Endometrial microvascular endothelial cells (primary cell): ENCODE measurements around the gene NKD1. TPM values are rescaled to one million over a fixed set of nuclear protein-coding genes. Genes with fewer than 3 reads are reported as not detected.

Experiments
- in situ Hi-C: cut with HindIII; loops from 2 replicates; pipeline ENCODE4 v1.10.0; 2017; ENCODE audit warnings: low sequenced_read_pairs, low pct_unique_long_range_greater_than_20kb; ENCODE audit errors: inconsistent ontology term
- total RNA-seq: library from RNA; depleted of rRNA; stranded (reverse); fragments of >200 nt; gene quantifications from one replicate; pipeline ENCODE4 v1.2.3, GENCODE V29; 2015; ENCODE audit errors: inconsistent ontology term

Gene NKD1
- total RNA-seq, 1 donor from 2014 or later: under 0.01 TPM

DNA sequence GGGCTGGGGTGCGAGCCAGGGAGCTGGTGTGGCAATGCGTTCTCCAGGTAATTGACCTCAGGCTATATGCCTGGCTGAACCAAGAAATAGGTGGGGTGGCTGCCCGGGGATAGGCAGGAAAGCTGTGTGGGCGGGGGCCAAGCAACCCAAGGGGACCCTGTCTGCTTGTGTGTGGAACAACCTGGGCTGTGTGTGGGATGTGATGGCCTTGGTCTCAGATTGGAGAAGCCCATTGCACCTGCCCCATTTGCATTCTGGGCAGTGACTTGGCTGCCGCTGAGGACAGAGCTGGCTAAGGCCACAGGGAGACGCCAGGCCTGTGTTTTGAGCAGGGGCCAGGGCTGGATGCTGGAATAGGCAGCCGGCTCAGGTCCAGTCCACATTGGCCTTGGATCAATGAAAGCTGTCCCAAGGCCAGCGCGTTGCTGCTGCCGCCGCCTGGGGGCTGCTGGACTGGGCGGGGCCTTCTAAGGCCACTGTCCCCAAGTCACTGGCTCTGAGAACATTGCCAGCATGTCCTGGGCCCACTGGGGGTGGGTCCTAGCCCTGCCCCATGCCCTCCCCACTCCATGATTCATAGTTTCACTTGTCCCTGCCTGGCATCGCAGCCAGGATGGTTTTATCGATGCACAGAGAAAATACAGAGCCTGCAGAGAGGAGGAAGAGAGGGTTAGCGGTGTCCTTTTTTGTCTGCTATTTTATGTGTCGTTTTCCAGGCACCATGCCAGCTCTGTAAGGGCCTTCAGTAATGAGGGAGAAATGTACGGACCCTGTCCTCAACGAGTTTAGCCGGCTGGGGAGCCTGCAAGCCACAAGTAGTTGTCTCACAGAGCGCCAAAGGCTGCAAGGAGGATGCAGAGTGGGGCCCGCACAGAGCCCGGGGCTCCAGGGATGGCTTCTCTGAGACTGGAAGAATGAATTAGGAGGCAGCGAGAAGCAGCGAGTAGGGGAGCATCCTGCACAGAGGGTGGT, 43.9 kb downstream of the NKD1 start:
- in situ Hi-C loops: no loop called here

DNA sequence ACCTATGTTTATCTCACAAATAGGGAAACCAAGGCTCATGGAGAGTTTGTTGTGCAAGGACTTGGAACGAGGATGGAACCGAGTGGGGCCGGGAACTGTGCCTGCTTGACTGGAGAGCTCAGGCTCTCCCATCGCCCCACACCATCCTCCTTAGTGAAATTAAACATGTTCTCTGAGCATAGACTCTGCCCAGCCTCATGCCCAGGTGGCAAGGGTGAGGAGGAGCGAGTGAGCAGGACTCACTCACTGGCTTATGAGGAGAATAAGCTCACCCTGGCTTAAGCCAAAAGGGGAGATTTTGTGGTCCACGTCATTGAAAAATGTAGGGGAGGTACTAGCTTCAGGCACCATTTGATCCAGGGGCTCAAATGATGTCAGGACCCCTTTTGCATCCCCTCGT, 44.8 kb downstream of the NKD1 start:
- in situ Hi-C loops: no loop called here

DNA sequence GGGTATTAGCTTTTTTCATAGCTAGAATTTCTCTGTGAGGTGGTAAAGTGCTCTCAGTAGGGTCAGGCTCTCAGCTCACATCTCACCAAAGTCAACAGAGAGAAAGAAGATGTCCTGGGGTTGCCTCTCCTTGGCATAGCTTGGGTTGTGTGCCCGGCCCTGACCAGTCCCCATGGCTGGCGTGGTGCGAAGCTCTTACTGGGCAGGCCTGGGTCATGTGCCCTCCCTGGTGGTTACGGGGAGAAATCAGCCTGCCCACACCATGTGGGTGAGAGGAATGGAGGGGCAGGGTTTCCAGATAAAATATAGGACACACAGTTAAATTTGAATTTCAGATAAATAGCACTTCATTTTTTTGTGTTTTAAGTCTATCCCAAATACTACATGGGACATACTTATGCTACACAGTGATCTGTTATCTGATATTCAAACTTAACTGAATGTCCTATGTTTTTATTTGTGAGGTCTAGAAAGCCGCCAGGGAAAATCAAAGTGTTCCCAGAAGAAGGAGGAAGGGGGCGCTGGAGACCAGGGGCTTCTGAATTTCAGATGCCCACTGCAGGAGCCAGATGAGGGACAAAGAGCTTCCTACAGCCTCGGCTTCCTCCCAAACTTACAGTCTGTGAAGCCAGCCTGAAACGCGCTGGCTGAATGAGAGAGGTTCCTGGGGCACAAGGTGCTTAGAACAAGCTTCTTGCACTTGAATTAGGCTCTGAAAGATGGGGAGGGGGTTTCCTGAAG, 45.4 kb downstream of the NKD1 start:
- in situ Hi-C loops: no loop called here

DNA sequence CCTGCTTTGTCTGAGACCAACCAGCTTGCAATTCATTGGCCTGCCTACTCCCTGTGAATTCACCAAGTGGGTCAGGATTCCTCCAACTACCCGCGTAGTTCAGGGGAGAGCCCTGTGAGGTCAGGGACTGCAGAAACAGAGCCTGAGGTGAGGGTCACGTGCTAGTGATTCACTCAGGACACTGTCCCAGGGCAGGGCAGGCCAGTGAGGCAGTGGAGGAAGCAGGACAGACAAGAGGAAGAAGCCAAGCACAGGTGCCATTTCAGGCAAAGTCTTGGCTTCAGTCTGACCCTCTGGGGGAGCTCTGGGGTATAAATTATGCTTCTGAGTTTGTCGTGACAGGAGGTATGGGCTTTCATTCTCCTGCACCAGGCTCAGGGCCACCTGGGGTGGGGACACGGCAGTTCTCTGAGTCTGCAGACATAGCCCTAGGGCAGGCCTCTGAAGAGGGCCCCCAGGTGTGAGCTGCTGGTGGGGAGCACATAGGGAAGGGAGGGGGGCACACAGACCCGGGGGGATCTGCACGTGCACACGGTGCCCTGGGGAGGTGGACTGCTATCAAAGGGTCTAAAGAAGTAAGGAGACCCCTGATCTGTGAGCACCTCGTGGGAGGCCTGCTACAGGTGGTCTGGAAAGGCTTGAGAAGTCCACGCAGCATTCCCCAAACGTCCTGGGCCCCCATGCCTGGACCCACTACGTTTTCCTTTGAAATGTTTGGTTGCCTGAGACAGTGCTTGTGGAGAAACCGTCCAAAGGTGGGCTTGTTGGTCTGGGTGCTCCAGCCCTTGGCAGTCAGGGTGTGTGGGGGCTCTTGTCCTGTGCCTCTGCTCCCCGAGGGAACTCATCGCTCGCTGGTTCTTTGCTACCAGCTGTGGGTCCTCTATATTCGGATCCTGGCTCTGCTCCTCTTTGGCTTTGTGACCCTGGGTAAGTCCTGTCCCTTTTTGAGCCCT, 46.4 kb downstream of the NKD1 start:
- in situ Hi-C loops: no loop called here

DNA sequence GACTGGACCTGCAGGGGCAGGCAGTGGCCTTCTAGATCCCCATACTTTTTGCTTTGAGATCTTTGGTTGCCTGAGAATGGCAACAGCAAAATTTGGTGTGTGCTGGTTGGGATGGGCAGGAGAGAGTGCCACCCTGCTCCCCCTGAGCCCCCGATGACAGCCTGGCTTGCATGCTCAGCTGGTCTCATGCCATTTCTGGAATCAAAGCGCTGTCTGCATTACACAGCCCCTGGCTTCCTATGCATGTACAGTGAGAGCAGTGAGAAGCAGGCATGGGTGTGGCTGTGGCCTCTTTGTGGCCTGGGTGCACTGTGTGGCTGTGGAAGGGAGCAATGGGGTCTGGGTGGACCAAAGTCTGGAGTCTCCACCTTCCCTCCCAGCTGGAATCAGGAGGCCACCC, 47.7 kb downstream of the NKD1 start:
- in situ Hi-C loops: no loop called here

DNA sequence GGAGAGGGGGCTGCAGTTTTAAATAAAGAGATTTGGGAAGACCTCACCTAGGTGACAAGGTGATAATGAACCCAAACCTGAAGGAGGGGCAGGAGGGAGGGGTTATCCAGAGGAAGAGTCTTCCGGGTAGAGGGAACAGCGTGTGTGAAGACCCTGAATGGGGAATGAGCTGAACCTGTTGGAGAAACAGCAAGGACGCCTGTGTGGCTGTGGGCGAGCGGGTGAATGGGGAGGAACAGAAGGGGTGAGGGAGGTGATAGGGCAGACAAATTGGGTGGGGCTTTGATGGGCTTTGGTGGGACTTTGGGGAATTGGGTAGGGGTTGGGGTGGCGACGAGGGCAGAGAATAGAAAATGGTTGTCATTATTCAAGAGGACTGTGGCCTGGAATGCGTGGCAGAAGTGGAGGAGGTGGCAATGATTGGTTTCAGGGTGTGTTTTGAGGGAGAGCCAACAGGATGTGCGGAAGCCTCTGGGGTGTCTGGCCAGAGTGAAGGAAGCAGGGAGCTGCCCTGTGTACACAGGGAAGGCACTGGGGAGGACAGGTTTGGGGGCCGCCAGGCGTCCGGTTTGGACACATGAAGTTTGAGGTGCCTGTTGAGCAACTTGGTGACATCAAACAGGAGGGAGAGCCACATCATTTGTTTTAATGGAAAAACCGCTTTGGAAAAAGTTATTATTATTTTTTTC, 48.7 kb downstream of the NKD1 start:
- in situ Hi-C loops: no loop called here

DNA sequence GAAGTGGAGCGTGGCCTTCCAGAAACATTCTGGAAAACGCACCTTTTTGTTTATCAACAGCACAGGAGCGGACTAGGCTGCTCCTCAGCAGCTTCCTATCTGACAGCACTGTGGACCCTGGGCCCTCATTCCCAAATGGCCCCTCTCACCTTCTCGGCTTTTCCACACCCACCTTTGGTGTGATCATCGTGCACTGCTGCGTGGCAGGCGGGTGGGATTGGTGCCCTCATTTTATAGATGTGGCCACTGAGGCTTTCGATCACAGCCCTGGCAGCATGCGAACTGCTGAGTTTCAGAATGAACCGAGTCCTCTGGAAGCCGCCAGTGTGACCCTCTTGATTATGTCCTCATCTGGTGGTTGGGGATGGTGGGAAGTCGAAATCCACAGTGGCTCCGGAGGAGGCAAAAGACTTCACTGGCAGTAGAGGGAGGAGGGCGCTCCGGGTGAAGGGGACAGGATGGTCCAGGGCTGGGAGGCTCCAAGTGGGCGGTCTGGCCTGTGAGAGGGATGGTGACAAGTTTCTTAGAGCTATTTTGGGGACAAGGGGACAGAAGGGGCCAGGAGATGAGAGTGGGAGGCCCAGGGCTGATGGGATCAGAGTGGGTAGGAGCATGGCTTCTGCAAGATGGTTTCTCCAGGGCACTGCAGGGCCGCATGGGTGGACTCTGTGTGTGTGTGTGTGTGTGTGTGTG, 49.5 kb downstream of the NKD1 start:
- in situ Hi-C loops: no loop called here

DNA sequence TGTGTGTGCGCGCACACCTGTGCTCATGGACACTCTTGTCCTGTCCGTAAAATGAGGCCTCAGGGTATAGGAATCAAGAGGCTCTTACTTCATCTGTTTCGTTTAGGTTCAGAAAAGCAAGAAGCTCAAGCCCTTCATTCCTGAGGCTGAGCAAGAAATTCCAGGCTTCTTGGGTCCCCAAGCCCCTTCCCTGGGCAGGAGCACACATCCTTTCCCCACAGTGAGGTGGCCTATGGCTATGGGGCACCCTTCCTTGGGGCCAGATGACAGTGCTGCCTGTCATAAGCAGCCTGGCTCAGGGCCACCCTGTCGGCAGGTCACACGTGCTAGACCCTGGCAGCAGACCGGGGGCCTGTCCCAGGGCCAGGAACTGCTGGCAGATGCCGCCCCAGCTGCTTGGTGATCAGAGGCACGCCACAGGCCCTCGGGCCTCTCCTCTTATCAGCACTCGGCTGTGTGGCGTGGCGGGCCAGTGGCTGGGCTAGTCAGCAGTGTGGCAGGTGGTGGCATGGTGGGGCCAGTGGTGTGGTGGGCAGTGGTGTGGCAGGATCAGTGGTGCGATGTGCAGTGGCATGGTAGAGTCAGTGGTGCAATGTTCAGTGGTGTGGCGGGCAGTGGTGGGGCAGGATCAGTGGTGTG, 50.2 kb downstream of the NKD1 start:
- in situ Hi-C loops: no loop called here

DNA sequence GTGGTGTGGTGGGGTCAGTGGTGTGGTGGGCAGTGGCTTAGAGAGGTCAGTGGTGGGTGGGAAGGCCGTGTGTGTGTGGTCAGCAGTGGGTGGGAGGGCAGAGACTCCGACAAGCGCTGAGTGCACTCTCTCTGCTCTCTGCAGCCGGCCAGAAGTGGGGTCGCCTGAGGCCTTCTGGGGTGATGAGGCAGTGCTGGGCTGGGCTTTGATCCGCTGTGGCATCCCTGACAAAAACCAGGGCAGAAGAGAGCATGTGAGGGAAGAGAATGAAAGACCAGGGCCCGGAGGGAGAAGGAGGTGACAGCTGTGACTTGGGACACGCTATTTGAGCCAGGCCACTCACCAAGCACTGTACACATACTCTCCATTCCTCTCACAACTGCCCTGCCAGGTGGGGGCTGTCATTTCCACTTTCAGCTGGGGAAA, 50.8 kb downstream of the NKD1 start:
- in situ Hi-C loops: no loop called here

DNA sequence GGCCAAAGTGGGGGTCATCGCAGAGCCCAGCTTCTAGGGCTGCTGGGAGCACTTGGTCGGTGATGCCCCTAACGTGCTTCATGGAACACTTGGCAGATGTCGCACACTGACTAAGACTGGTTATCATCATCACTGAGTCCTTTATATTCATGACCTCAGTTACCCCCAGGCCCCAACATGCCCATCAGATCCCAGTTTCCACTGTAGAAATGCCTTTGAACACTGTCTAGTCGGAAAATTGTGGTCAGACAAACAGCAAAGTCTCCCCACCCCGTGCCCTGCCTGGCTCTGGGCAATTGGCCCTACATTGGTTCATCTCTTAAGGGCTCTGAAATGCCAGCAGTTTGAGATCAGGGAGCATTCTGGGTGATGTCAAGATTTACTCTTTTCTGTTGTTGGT, 51.3 kb downstream of the NKD1 start:
- in situ Hi-C loops: no loop called here

DNA sequence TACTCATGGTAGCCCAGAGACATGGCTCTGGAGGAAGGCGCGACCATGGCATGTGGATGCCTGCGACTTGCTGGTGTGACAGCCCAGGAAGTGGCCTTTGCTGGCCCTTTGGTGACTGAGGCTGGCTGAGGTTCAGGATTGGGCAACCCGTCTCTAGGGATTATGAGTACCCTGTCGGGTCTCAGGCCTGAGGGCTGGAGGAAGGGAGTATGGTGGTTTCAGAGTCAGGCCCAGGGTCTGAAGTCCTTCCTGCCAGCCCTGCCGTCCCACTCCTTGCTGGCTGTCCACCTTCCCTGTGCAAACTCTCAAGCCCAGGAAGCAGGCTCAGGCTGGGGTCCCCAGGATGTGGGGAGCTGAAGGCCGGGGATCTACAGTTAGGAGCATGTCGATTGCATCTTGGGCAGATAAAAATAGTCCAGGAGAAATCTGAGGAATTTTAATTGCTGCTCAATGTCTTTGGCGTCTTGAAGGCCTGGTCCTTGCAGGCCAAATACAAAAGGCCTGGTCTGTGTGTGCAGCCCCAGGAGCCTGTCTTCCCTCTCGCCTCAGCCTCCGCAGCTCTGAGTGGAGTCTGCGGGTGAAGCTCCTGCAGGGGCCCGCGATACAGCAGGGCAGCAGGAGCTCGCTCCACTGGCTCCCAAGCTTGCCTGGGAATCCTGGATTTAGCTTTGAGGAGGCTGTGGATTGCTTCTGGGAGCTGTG, 52.5 kb downstream of the NKD1 start:
- in situ Hi-C loops: no loop called here

DNA sequence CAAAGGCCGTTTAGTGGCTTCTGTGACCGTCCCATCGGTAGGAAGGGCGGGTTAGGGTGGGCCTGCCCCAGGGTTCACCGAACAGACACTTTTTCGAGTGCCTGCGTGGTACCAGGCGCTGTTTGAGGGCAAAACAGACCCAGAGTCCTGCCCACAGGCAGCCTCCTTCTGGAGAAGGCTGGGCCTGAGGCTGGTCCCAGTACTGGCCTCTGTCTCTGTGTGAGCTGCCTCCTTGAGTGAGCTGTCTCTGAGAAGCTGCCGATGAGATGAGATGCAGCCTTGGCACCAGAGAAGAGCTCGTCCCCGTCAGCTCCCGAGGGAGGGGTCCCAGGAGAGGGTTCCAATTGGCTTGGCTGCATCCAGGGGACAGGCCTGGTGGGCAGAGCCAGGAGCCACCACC, 53.1 kb downstream of the NKD1 start:
- in situ Hi-C loops: no loop called here

DNA sequence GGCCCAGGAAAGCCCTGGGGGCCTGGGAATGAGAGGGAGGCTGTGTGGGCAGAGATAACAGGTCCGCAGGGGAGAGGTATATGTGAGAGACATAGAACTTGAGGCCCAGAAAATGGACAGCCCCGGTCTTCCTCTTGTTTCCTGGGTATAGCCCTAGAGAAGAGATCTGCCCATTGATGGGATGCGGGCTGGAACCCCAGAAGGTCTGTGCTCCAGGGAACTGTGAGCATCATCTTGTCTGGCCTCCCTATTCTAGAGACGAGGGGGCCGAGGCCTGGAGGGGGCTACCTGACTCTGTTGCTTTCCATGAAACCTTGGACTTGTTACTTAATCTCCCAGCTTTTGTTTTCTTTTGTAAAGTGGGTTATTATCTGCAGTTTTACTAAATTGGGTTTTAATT, 53.9 kb downstream of the NKD1 start:
- in situ Hi-C loops: no loop called here

DNA sequence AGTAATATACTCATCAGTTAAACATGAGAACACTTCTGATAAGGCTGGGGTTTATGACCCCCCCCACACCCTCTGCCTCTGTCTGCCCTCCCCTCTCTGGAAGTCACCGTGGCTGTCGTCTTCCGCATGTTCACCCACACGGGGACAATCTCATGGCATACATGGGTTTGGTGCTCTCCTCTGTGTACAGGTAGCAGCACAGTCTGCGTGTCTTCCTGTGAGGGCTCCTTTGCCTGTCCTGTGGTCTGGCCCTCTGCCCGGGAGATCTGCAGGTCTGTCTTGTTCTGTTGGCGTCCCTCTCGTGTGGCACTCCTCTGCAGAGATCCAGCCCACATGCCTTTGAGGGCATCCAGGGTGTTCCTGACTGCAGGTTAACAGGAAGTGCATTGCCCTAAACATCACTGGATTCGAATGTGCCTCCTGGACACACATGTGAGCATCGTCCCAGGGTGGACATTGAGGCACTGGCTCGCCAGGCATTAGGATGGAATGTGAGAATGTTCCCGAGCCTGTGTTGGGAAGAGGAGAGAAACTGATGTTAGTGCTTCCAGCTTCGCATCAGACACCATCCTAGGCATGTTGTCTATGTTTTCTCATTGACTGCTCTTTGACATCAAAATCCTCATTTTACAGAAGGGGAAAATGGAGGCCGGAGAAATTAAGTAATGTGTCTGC, 54.5 kb downstream of the NKD1 start:
- in situ Hi-C loops: no loop called here

DNA sequence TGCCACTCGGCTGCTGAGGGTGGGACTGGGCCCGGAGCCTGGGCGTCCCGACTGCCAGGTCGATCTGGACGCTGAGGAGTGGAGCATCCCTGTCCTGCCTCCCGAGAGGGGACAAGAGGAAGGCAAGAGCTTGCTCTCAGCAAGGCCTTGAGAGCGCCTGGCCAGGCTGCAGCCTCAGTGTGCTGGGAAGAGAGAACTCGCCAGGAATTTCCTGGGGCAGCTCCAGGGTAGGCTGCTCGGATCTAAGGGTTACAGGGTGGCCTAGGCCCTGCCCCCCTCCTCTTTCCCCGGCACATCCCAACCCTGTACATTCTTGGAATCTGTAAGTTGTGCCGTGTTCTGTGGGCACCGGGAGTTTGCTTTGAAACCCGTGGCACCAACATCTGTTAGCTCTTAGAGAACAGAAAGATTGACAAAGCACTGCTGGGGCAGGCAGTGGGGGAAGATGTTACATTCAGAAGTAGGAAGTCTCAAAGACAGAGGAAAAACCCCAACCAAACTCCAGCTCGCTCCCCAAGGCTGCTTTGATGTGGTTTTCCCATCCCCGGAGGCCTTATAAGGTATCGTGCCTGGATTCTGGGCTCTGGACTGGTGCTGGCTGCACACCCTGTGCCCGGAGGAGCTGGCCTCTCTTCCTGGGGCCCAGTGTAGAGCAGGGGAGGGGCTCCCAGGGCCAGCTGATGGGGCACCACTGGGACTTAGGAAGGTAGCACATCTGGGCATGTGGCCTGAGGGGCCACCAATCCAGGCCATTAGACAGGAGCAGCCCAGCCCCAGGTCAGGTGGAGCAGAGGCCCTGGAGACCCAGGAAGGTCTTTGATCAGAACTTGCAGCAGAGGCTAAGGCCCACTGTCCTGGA, 55.2 kb downstream of the NKD1 start:
- in situ Hi-C loops: no loop called here

DNA sequence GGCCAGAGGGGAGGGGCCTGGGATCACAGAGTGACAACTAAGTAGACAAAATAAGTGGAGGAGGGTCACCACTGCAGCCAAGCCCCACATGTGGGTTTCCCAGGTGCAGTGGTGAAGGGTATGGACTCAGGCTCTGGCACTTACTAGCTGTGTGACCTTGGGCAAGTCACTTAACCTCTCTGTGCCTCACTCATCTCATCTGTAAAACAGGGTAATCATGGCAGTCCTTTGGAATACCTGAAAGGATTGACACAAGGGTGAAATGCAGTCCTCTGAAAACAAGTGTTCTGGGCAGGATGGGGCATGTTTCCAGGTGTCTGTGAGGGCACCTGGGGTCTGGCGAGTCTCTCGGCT, 55.8 kb downstream of the NKD1 start:
- in situ Hi-C loops: no loop called here
